Stimulated activated naive B cell treated with anti-CD40 and anti-IgM and Interleukin-4, amounts not matched to agents 10 μg/mL and 1 μg/mL and 100 μg/mL, for 72 hours (primary cell): ENCODE measurements around the gene MTF1.

Experiments used
- ATAC-seq, 2 donors: fragments of 150-1000 bp; cut with Tn5 transposase; replicated peaks; 2 replicates each; pipeline ENCODE4 v1.10.0; 2021; ENCODE audit warnings: moderate library complexity in 1 of 2
- DNase-seq: peaks from one replicate; pipeline ENCODE4 v3.0.0; 2021
- H3K27ac Mint-ChIP-seq: one replicate; pipeline ENCODE4 v1.8.0; 2022; ENCODE audit warnings: mild to moderate bottlenecking, mixed read lengths
- H3K27me3 Mint-ChIP-seq, 2 donors: one replicate each; pipeline ENCODE4 v1.8.0; 2022; ENCODE audit warnings: mixed read lengths in 2 of 2
- H3K36me3 Mint-ChIP-seq, 2 donors: one replicate each; pipeline ENCODE4 v1.8.0; 2022; ENCODE audit warnings: mixed read lengths in 2 of 2, mild to moderate bottlenecking in 1 of 2
- H3K4me1 Mint-ChIP-seq, 2 donors: one replicate each; pipeline ENCODE4 v1.8.0; 2022; ENCODE audit warnings: mixed read lengths in 2 of 2, mild to moderate bottlenecking in 1 of 2
- H3K4me3 Mint-ChIP-seq, 2 donors: one replicate each; pipeline ENCODE4 v1.8.0; 2022; ENCODE audit warnings: mild to moderate bottlenecking in 2 of 2, mixed read lengths in 2 of 2, moderate library complexity in 1 of 2
- H3K9me3 Mint-ChIP-seq, 2 donors: one replicate each; pipeline ENCODE4 v1.8.0; 2022; ENCODE audit warnings: mixed read lengths in 2 of 2, mild to moderate bottlenecking in 1 of 2

MTF1 gene

DNA sequence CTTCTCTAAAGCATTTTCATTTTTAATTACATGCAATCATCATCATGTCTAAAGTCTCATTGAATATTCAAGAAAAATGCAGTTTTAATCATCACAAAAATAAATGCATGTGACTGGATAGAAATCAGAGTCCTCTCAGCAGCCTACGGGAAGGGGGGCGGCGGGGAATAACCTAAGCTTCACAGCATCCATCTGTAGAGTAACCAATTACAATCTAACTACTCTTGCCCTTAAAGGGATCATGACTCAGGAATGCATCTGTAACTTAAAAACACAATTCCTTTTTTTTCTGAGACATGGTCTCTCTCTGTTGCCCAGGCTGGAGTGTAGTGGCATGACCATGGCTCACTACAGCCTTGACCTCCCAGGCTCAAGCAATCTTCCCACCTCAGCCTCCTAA is 22.6 kb downstream of the MTF1 start:
- H3K27ac Mint-ChIP-seq: no peak overlapping the region
- H3K4me1 Mint-ChIP-seq: peaks cover 1 to 3% of the 10 kb centered on the region in 2 donors
- H3K9me3 Mint-ChIP-seq: no peaks in the 10 kb centered on the region
- DNase-seq (no peak), ATAC-seq (no peak)
- peaks cover 39 to 48% of the 10 kb centered on the region in 2 donors for H3K36me3 Mint-ChIP-seq
- no peak overlapping the region for H3K4me3 Mint-ChIP-seq
- H3K27me3 Mint-ChIP-seq: no peaks in the 10 kb centered on the region

DNA sequence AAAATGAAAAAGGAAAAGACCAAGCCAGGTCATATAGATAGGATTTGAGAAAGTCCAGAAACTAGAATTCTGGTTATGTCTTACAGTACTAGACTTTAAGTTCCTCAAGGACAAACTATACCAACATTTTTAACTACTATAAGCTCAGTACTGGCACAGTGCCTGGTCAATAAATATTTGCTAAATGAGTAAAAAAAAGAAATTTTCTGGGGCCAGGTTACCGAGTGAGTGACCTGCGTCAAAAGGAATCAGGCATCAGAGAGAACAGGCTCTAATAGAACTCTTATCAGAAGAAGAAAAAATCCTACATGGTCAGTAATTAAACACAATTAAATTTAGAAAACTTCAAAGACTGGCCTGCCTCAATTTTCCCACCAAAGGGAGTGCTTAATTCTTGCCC is 27.6 kb downstream of the MTF1 start:
- Mint-ChIP-seq H3K36me3 (peaks cover 27 to 46% of the 10 kb centered on the region in 2 donors), H3K4me1 (no peaks in the 10 kb centered on the region), H3K9me3 (no peaks in the 10 kb centered on the region), H3K27ac (no peak overlapping the region), H3K4me3 (no peak overlapping the region), H3K27me3 (no peaks in the 10 kb centered on the region)
- ATAC-seq (no peak), DNase-seq (no peak)

DNA sequence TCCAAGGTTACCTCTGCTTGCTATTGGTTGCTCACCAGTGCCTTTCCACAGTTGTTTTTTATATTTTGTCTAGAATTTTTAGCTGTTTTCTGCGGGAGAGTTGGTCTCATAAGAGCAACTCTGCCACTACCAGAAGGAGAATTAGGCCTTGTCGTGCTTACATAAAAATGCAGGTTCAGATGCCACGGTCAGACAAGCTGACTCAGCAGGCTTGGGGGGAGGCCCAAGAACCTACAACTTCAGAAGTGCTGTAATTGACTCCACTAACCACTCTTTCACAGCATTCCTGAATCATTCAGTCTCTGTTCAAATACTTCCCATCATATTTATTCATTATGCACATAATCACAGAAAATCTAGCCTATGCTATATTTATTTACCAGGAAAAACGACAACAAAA is 28.3 kb downstream of the MTF1 start:
- Mint-ChIP-seq H3K27ac (no peak overlapping the region), H3K27me3 (no peaks in the 10 kb centered on the region), H3K36me3 (peaks cover 24 to 53% of the 10 kb centered on the region in 2 donors), H3K4me1 (peaks cover 0 to 1% of the 10 kb centered on the region in 2 donors), H3K4me3 (no peak overlapping the region), H3K9me3 (no peaks in the 10 kb centered on the region)
- ATAC-seq (no peak), DNase-seq (no peak)

- no peak overlapping the region for H3K4me3 Mint-ChIP-seq
- H3K36me3 Mint-ChIP-seq: peaks cover 20 to 56% of the 10 kb centered on the region in 2 donors
Measured at GRCh38 chr1:37828410-37829074, 30.9 kb downstream of the MTF1 start.

GRCh38 chr1:37825506-37825905 is 33.9 kb downstream of the MTF1 start:
- Mint-ChIP-seq H3K27ac (peak overlapping the region; percentile 69), H3K36me3 (peaks cover 25 to 54% of the 10 kb centered on the region in 2 donors), H3K4me3 (no peak overlapping the region)

More at GRCh38 chr1:37828410-37829074, 30.9 kb downstream of the MTF1 start:
- Mint-ChIP-seq H3K27ac (no peak overlapping the region), H3K4me1 (peaks cover 10 to 16% of the 10 kb centered on the region in 2 donors), H3K9me3 (no peaks in the 10 kb centered on the region), H3K27me3 (no peaks in the 10 kb centered on the region)
- DNase-seq (no peak), ATAC-seq (no peak)

DNA sequence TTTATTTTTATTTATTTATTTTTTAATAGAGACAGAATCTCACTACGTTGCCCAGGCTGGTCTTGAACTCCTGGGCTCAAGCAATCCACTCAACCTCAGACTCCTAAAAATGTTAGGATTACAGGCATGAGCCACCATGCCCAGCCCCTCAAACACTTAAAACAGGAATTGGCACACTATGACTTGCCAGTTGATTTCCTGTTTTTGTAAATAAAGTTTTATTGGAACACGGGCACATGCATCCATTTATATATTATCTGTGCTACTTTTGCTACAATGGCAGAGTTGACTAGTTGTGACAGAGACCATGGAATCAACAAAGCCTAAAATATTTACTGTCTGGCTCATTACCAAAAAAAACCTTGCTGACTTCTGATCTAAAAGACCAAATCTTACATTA is 35.4 kb downstream of the MTF1 start:
- no peak for DNase-seq
- Mint-ChIP-seq H3K36me3 (peaks cover 34 to 56% of the 10 kb centered on the region in 2 donors), H3K9me3 (no peaks in the 10 kb centered on the region), H3K4me1 (peaks cover 16 to 30% of the 10 kb centered on the region in 2 donors), H3K27me3 (no peaks in the 10 kb centered on the region), H3K27ac (no peak overlapping the region), H3K4me3 (no peak overlapping the region)
- no peak for ATAC-seq

More at GRCh38 chr1:37825506-37825905, 33.9 kb downstream of the MTF1 start:
- no peak for ATAC-seq
- Mint-ChIP-seq H3K4me1 (peaks cover 11 to 20% of the 10 kb centered on the region in 2 donors), H3K27me3 (no peaks in the 10 kb centered on the region), H3K9me3 (no peaks in the 10 kb centered on the region)
- DNase-seq: no peak

- ATAC-seq (no peak), DNase-seq (no peak)
- peaks cover 35 to 57% of the 10 kb centered on the region in 2 donors for H3K36me3 Mint-ChIP-seq
- no peaks in the 10 kb centered on the region for H3K9me3 Mint-ChIP-seq
- H3K4me3 Mint-ChIP-seq: no peak overlapping the region
- no peak overlapping the region for H3K27ac Mint-ChIP-seq
- H3K27me3 Mint-ChIP-seq: no peaks in the 10 kb centered on the region
- peaks cover 16 to 33% of the 10 kb centered on the region in 2 donors for H3K4me1 Mint-ChIP-seq
Measured at GRCh38 chr1:37822906-37823815, 36.2 kb downstream of the MTF1 start.

DNA sequence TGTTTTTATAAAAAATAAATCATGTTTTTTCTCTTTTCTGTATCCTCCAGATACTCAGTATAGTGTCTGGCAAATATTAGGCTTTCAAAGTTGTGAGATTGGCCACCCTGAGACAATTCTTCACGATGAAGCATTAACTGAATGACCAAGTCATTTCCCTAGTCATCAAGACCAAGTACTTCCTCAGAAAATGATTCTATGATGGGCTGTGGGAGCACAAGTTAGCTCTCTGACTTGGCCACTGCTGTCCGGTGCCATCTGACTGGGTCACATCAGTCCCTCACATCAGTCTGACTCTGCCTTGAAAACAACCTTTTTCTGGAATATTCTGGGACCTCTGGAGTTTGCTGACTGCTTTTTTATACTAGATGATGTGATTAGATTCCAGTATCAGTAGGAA is 37.9 kb downstream of the MTF1 start:
- Mint-ChIP-seq H3K27me3 (no peaks in the 10 kb centered on the region), H3K27ac (no peak overlapping the region), H3K4me1 (peaks cover 21 to 39% of the 10 kb centered on the region in 2 donors), H3K9me3 (no peaks in the 10 kb centered on the region), H3K4me3 (no peak overlapping the region), H3K36me3 (peaks cover 41 to 56% of the 10 kb centered on the region in 2 donors)
- DNase-seq (no peak), ATAC-seq (no peak)

DNA sequence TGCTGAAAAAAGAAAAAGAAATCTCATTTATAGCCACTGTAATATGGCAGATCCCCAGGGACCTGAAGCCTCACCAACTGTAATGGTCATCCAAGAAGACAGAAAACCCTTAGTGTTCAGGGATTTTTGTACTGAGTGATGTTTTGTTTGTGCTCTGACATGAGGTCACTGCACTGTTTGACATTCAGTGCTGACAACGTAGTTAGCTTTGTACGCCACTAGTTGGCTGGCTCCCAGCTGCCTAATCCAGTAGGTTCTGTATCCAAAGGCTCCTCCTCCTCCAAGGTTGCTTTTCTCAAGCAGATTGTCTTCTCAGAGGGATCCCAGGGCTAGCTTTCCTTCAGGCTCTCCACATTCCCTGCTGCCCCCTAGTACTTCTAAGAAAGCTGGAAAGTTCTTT is 41.9 kb downstream of the MTF1 start:
- no peak overlapping the region for H3K4me3 Mint-ChIP-seq
- ATAC-seq (no peak), DNase-seq (no peak)
- H3K27ac Mint-ChIP-seq: no peak overlapping the region
- peaks cover 39 to 61% of the 10 kb centered on the region in 2 donors for H3K36me3 Mint-ChIP-seq
- H3K9me3 Mint-ChIP-seq: no peaks in the 10 kb centered on the region
- peaks cover 13 to 31% of the 10 kb centered on the region in 2 donors for H3K4me1 Mint-ChIP-seq
- no peaks in the 10 kb centered on the region for H3K27me3 Mint-ChIP-seq

GRCh38 chr1:37814252-37814651 is 45.1 kb downstream of the MTF1 start:
- no peak overlapping the region for H3K4me3 Mint-ChIP-seq
- peaks cover 34 to 60% of the 10 kb centered on the region in 2 donors for H3K36me3 Mint-ChIP-seq
- H3K9me3 Mint-ChIP-seq: no peaks in the 10 kb centered on the region
- no peak for ATAC-seq
- no peak overlapping the region for H3K27ac Mint-ChIP-seq
- H3K27me3 Mint-ChIP-seq: no peaks in the 10 kb centered on the region
- no peak for DNase-seq
- peaks cover 27 to 44% of the 10 kb centered on the region in 2 donors for H3K4me1 Mint-ChIP-seq

DNA sequence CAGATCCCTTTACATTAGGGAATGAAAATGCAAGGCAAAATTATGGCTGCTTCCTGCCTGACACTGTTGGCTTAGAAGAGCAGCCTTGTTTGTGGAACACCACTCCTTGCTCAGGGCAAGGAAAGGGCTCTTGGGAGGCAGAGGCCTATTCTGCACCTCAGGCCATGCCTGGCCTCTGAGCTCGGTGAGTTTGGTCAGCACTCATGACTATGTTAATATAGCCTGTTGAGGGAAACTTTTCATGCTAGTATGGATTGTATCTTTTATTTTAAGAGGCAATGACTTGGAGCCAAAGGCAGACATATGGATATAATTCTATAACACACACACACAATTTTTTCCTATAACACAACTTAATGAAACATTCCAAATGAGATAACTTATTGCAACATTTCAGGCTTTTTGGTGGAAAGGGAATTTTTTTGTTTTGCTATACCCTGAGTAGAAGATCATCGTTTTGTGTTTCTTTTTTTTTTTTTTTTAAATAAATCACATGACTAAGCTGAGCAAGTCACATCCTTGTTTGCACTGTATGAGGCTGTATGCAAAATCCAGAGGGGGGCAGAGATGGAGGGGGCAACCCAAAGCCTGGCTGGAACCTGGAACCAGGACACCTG is 45.8 kb downstream of the MTF1 start:
- Mint-ChIP-seq H3K36me3 (peaks cover 34 to 64% of the 10 kb centered on the region in 2 donors), H3K4me3 (no peak overlapping the region), H3K27ac (no peak overlapping the region), H3K27me3 (no peaks in the 10 kb centered on the region), H3K4me1 (peaks cover 30 to 50% of the 10 kb centered on the region in 2 donors), H3K9me3 (no peaks in the 10 kb centered on the region)
- DNase-seq (no peak), ATAC-seq (no peak)

- Mint-ChIP-seq H3K9me3 (no peaks in the 10 kb centered on the region), H3K4me1 (peaks cover 25 to 59% of the 10 kb centered on the region in 2 donors), H3K36me3 (peaks cover 28 to 52% of the 10 kb centered on the region in 2 donors), H3K27me3 (no peaks in the 10 kb centered on the region), H3K27ac (peak overlapping the region; percentile 22), H3K4me3 (peak overlapping the region in 1 of 2 donors; percentile 53)
- DNase-seq (peak; percentile 33), ATAC-seq (peak in 1 of 2 donors; percentile 18)
Measured at GRCh38 chr1:37811027-37811655, 48.3 kb downstream of the MTF1 start.

GRCh38 chr1:37809942-37810341 is 49.5 kb downstream of the MTF1 start:
- H3K27me3 Mint-ChIP-seq: no peaks in the 10 kb centered on the region
- H3K4me3 Mint-ChIP-seq: peak overlapping the region in 1 of 2 donors; percentile 39
- no peaks in the 10 kb centered on the region for H3K9me3 Mint-ChIP-seq
- peaks cover 25 to 45% of the 10 kb centered on the region in 2 donors for H3K36me3 Mint-ChIP-seq
- H3K27ac Mint-ChIP-seq: peak overlapping the region; percentile 2
- DNase-seq: no peak
- no peak for ATAC-seq
- peaks cover 25 to 65% of the 10 kb centered on the region in 2 donors for H3K4me1 Mint-ChIP-seq
